CD4-positive, alpha-beta T cell (primary cell): Measurements from ENCODE around the gene CDK4. TPM values are rescaled to one million over a fixed set of nuclear protein-coding genes. Genes with fewer than 3 reads are reported as not detected.

Source experiments
- ATAC-seq: fragments of 200-7000 bp; cut with Tn5 transposase; one replicate; pipeline ENCODE4 v1.10.0; 2022; ENCODE audit warnings: mild to moderate bottlenecking; ENCODE audit not compliant: poor library complexity
- CTCF ChIA-PET: fragments of 350-600 bp; sonication (Branson Sonifier 250); formaldehyde crosslinking; loops from one replicate; lab custom pipeline; 2021; ENCODE audit warnings: antibody characterized with exemption, inconsistent platforms; lab: Charles Lee
- POLR2A ChIA-PET: fragments of 350-600 bp; sonication (Branson Sonifier 250); formaldehyde crosslinking; loops from one replicate; lab custom pipeline; 2021; ENCODE audit warnings: antibody characterized with exemption, inconsistent platforms; lab: Charles Lee
- DNase-seq, 14 experiments: peaks; one replicate each; pipeline ENCODE4 v3.0.0-alpha.2; 2013 to 2020; ENCODE audit warnings: mixed read lengths in 2 of 14
- H3K27ac ChIP-seq, 2 donors: one replicate each; pipeline versions ENCODE4 v1.5.1 to v1.7.0; 2013; ENCODE audit warnings: low read length in 2 of 2, low read depth in 1 of 2, mild to moderate bottlenecking in 1 of 2
- H3K27me3 ChIP-seq, 2 experiments: 1 replicate in 1 of 2; 2 replicates in 1 of 2; pipeline versions ENCODE4 v1.6.1 to v1.7.0; 2013; ENCODE audit warnings: low read length in 2 of 2, control low read depth in 1 of 2, mild to moderate bottlenecking in 1 of 2, moderate library complexity in 1 of 2; ENCODE audit not compliant: insufficient read depth in 2 of 2, control insufficient read depth in 1 of 2
- H3K36me3 ChIP-seq: one replicate; pipeline ENCODE4 v1.6.1; 2013; ENCODE audit warnings: low read length, control low read depth; ENCODE audit not compliant: insufficient read depth
- H3K4me1 ChIP-seq: one replicate; pipeline ENCODE4 v1.6.1; 2013; ENCODE audit warnings: low read length, control low read depth; ENCODE audit not compliant: insufficient read depth
- H3K4me3 ChIP-seq: one replicate; pipeline ENCODE4 v1.5.1; 2013; ENCODE audit warnings: mild to moderate bottlenecking, low read length, moderate library complexity
- H3K9me3 ChIP-seq, 2 experiments: 1 replicate in 1 of 2; 2 replicates in 1 of 2; pipeline versions ENCODE4 v1.6.1 to v1.7.0; 2013; ENCODE audit warnings: low read length in 2 of 2, mild to moderate bottlenecking in 2 of 2, control low read depth in 1 of 2, moderate library complexity in 1 of 2; ENCODE audit not compliant: control insufficient read depth in 1 of 2, insufficient read depth in 1 of 2
- H3K27ac Mint-ChIP-seq: one replicate; pipeline ENCODE4 v1.8.0; 2020; ENCODE audit warnings: mixed read lengths
- H3K27me3 Mint-ChIP-seq: one replicate; pipeline ENCODE4 v1.8.0; 2021; ENCODE audit warnings: mixed read lengths
- H3K36me3 Mint-ChIP-seq: one replicate; pipeline ENCODE4 v1.8.0; 2021; ENCODE audit warnings: low read depth, mixed read lengths
- H3K4me1 Mint-ChIP-seq: one replicate; pipeline ENCODE4 v1.8.0; 2021; ENCODE audit warnings: low read depth, mixed read lengths
- H3K4me3 Mint-ChIP-seq: one replicate; pipeline ENCODE4 v1.8.0; 2020; ENCODE audit warnings: mild to moderate bottlenecking, mixed read lengths
- H3K9me3 Mint-ChIP-seq: one replicate; pipeline ENCODE4 v1.8.0; 2020; ENCODE audit warnings: mixed read lengths
- intact Hi-C, 2 experiments: fragments of 100-400 bp; cut with DNase I in 1 of 2; cut with micrococcal nuclease in 1 of 2; formaldehyde crosslinking; loops; one replicate each; pipeline versions ENCODE4 v1.15.1 to v1.9.0; 2023 to 2025; cut with DNase I, micrococcal nuclease
- total RNA-seq, 174 experiments: library from RNA in 2 of 174; stranded (reverse) in 2 of 174; gene quantifications; one replicate each; pipeline ENCODE4 v1.2.3 and lab custom pipeline; 2021 to 2026
- TF ChIP-seq, protein P1 (sequence below): fragments of 200-600 bp; IDR thresholded peaks from one replicate; pipeline ENCODE4 v1.8.0; 2022; ENCODE audit warnings: antibody characterized with exemption, mild to moderate bottlenecking

CDK4 gene
- total RNA-seq, 2 experiments from 2014 or later = 8.7 to 10.8 TPM

DNA sequence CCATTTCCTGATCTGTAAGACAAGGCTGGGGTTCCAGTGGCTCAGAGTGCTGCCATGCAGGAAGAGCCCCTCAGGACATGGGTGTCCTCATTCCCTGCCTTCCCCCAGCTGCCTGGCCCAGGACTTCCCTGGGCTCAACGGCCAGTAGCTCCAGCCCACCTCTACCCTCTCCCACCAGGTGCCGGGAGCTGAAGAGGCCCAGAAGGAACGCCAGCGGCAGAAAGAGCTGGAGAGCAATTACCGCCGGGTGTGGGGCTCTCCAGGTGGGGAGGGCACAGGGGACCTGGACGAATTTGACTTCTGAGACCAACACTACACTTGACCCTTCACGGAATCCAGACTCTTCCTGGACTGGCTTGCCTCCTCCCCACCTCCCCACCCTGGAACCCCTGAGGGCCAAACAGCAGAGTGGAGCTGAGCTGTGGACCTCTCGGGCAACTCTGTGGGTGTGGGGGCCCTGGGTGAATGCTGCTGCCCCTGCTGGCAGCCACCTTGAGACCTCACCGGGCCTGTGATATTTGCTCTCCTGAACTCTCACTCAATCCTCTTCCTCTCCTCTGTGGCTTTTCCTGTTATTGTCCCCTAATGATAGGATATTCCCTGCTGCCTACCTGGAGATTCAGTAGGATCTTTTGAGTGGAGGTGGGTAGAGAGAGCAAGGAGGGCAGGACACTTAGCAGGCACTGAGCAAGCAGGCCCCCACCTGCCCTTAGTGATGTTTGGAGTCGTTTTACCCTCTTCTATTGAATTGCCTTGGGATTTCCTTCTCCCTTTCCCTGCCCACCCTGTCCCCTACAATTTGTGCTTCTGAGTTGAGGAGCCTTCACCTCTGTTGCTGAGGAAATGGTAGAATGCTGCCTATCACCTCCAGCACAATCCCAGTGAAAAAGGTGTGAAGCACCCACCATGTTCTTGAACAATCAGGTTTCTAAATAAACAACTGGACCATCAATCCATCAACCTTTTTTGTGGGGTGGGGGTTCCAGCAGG, 31.2 kb downstream of the CDK4 start:
- Histone ChIP-seq H3K27me3 (no peaks in the 10 kb centered on the region), H3K27ac (no peak overlapping the region), H3K4me1 (peaks cover 7% of the 10 kb centered on the region), H3K9me3 (no peaks in the 10 kb centered on the region), H3K36me3 (peaks cover 51% of the 10 kb centered on the region), H3K4me3 (no peak overlapping the region)
- no peak for ATAC-seq
- H3K36me3 Mint-ChIP-seq = peaks cover 70% of the 10 kb centered on the region
- ChIA-PET POLR2A (interaction anchor here (0.6 to 1.4 kb wide), 5 partner anchors 16 to 31 kb away, joined by 3 to 5 read pairs (median 4); partner anchors contain the start of genes CDK4 and TSPAN31), CTCF (no interaction called here)
- H3K4me1 Mint-ChIP-seq = peaks cover 27% of the 10 kb centered on the region
- no peaks in the 10 kb centered on the region for H3K27me3 Mint-ChIP-seq
- TF ChIP-seq, protein P1, sequence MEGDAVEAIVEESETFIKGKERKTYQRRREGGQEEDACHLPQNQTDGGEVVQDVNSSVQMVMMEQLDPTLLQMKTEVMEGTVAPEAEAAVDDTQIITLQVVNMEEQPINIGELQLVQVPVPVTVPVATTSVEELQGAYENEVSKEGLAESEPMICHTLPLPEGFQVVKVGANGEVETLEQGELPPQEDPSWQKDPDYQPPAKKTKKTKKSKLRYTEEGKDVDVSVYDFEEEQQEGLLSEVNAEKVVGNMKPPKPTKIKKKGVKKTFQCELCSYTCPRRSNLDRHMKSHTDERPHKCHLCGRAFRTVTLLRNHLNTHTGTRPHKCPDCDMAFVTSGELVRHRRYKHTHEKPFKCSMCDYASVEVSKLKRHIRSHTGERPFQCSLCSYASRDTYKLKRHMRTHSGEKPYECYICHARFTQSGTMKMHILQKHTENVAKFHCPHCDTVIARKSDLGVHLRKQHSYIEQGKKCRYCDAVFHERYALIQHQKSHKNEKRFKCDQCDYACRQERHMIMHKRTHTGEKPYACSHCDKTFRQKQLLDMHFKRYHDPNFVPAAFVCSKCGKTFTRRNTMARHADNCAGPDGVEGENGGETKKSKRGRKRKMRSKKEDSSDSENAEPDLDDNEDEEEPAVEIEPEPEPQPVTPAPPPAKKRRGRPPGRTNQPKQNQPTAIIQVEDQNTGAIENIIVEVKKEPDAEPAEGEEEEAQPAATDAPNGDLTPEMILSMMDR = no peak
- no peaks in the 10 kb centered on the region for H3K9me3 Mint-ChIP-seq
- intact Hi-C loops = no loop called here
- H3K27ac Mint-ChIP-seq = no peak overlapping the region
- no peak for DNase-seq
- no peak overlapping the region for H3K4me3 Mint-ChIP-seq

DNA sequence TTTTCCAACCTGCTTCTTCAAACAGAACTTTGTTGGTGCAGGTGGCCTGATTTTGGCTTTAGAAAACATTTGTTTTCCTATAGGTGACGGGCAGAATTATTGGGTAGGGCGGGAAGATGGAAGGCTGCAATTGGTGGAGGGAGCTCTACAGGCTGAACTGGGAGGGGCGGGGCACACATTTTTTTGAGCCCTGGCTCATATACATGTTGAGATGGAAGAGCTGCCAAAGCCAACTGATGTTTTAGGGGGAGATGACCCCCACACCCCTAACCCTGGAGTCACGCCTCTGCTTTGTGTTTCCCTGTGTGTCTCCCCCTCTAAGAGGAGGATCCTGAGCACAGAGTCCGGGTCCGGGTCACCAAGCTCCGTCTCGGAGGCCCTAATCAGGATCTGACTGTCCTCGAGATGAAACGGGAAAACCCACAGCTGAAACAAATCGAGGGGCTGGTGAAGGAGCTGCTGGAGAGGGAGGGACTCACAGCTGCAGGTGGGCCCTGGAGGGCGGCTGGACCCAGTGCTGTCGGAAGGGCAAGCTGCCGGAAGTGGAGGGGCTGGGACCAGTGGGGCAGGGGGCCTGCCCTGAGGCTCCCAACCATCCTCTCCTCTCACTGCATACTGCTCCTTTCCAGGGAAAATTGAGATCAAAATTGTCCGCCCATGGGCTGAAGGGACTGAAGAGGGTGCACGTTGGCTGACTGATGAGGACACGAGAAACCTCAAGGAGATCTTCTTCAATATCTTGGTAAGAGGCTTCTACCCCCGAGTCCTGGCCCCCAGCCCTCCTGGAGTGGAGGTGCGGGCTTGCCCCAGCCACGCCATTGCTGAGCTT, 32.1 kb downstream of the CDK4 start:
- TF ChIP-seq, protein P1 = no peak
- no peak for ATAC-seq
- Histone ChIP-seq H3K4me1 (peaks cover 4% of the 10 kb centered on the region), H3K4me3 (no peak overlapping the region), H3K36me3 (peaks cover 57% of the 10 kb centered on the region), H3K27ac (no peak overlapping the region), H3K27me3 (no peaks in the 10 kb centered on the region), H3K9me3 (no peaks in the 10 kb centered on the region)
- ChIA-PET CTCF (no interaction called here), POLR2A (interaction anchor here (0.6 to 1.6 kb wide), 7 partner anchors 15 to 27 kb away, joined by 3 to 5 read pairs (median 4); partner anchors contain the start of gene TSPAN31)
- DNase-seq = no peak
- no peaks in the 10 kb centered on the region for H3K9me3 Mint-ChIP-seq
- peak overlapping the region; percentile 61 for H3K27ac Mint-ChIP-seq
- peaks cover 72% of the 10 kb centered on the region for H3K36me3 Mint-ChIP-seq
- H3K4me3 Mint-ChIP-seq = no peak overlapping the region
- H3K4me1 Mint-ChIP-seq = peaks cover 25% of the 10 kb centered on the region
- intact Hi-C loops = loop anchor here in 1 of 2 experiments (2.0 kb wide), 1 partner anchor 19 kb away; the partner anchor contains the start of gene AGAP2
- H3K27me3 Mint-ChIP-seq = no peaks in the 10 kb centered on the region
